Erythroblast (primary cell): Measurements from ENCODE around the gene RNF220.

Source experiments
- GATA1 ChIP-seq: IDR thresholded peaks from 2 replicates; pipeline ENCODE4 v1.6.1; 2011; ENCODE audit warnings: low read depth, mild to moderate bottlenecking, control low read depth, low read length, moderate library complexity
- POLR2A ChIP-seq: IDR thresholded peaks from 2 replicates; pipeline ENCODE4 v1.6.1; 2011; ENCODE audit warnings: mild to moderate bottlenecking, low read length

DNA sequence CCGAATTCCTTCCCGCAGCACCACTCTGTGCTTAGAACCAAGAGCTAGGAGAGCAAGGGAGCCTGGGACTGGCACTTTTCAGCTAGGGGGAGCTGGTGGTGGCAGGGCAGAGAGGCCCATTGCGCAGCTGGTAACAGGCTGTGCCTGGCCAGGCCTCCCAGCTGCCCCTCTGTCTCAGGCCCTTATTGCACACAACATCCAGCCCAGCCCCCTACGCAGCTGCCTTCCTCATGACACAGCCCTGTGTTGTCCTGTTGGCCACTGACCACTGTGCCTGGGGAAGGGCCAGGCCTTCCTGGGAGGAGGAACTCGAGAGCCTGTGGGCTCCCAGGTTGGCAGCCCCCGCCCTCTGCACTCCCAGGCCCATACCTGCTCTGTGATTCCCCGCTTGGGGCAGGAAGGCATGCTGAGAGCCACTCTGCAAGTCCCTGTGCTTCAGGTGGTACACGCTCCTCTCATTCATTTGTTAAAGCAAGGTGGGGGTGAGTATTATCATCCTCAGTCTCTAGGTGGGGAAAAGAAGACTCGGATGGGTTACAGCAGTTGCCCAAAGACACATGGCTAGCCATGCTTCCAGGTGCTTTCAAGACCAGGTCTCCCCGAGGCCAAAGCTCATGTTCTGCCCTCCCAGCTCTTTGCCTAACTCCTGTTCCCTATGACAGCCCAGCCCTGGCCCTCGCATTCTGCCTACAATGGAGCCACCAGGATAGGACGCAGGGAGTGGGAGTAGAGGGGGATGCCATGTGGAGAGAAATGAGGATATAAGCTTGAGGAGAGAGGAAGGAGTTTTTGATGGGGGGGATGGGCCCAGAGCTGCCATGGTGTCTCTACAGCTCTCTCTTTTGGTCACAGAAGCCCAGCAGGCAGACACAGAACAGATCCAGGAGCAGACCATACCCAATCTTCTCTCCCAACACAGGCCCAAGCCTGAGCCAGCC lies 187.4 kb downstream of the RNF220 start:
- TF ChIP-seq POLR2A (no peak), GATA1 (no peak)
